SW480 (cell line): ENCODE data around the gene TEF.
"Not testable (repeated sequence)": the region's sequence is repeated elsewhere in the genome, so short reads cannot be mapped to it uniquely, and the experiment has no call there.

ENCODE experiments used
- DNase-seq: peaks from one replicate; pipeline ENCODE4 v3.0.0-alpha.2; 2016; ENCODE audit warnings: low spot score

Gene TEF

DNA sequence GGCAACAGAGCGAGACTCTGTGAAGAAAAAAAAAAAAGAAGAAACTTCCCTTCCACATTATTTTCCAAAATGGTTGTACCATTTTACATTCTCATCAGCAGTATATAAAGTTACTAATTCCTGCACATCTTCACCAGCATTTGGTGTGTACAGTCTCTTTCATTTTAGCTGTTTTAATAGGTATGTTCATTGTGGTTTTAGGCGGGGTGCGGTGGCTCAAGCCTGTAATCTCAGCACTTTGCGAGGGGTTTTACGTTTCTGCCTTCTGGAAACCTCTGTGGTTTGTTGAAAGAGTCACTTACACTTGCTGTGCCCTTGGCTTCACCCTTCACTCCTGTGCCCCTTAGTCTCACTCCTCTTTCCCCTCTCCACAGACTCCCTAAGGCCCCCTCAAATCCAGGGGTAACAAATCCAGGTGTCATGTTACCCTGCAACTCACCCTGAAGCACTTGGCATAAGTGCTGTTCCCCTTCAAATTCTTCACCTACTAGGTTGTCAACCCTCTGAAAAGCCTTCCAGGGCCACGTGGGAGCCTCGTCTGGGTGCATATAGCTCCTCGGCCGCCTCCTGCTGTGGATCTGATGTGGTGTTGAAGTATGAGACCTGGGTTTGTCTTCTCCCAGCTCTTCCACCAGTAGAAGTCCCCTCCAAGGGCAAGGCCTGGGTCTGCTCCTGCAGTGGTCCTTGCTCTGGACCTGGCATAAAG, 44.1 kb downstream of the TEF start:
- DNase-seq = no peak

DNA sequence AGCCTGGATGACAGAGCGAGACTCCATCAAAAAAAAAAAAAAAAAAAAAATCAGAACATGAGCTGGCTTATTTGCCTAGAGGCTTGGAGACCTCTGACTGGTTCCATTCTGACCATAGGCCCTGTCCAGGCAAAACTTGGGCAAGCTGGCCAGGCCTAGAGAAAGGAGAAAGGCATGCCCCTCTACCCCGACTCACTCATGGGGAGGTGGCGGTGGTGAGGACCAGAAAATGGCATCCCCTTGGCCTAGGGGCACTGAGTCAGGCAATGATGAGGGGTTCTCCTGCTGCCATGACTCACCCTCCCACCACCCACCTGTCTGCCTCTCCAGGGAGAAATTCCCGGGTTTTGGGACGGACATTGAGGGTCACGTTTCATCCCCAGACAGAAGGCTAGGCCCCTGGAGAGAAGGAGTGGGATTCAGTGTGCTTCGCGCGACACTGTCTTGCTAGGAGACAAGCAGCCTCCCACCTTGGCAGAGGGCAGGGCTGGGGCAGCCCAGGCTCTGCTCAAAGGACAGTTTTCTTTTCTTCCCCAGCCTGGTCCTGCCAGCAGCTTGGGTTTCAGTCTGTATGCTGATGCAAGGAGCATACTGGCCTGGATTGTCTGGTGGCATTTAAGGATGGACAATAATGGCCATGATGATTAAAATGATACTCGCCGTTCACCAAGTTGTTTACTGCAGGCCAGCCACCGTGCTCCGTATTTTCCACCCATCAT, 47.6 kb downstream of the TEF start:
- no peak for DNase-seq

DNA sequence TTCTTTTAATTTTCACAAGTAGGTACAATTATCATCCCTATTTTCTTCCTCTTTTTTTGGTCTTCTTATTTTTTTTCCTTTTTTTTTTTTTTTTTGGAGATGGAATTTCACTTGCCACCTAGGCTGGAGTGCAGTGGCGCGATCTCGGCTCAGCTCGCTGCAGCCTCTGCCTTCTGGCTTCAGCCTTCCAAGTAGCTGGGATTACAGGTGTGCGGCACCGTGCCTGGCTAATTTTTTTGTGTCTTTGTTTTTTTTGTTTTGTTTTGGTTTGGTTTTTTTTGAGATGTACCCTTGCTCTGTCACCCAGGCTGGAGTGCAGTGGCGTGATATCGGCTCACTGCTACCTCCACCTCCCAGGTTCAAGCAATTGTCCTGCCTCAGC, 48.2 kb downstream of the TEF start:
- no peak for DNase-seq

DNA sequence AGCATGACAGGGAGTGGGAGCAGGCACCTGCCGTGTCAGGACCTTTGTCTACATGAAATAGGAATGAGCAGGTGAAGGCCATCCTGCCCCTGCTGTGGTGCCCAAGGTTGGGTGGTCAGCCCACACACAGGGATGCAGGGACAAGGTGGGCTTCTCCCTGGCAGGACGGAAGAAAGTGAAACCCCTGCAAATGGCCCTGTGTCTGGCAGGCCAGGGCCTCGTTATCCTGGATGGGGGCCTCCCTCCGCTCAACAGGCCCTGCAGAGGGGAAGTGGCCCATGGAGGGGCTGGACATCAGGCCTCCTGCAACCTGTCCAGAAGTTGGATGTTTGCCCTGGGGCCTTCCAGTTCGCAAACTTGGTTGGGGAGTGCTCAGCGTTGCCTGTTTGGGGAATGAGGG, 49.9 kb downstream of the TEF start:
- no peak for DNase-seq

DNA sequence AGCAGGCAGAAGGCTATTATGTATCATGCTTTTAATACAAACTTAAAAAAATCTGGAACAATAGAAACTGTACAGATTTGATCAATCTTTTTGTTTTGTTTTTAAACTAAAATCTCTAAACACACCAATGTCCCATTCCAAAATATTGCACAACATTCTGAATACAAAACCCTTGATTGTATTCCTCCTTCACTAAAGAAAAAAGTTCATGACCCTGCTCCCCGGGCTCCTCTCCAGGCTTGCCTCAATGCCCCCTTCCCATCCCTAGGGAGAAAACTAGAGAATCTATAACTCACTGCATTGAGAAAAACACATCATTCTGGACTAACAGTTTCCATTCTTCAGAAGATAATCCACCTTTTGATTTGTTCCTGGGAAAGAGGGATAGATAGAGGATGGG, 51.7 kb downstream of the TEF start:
- not testable (repeated sequence) for DNase-seq

DNA sequence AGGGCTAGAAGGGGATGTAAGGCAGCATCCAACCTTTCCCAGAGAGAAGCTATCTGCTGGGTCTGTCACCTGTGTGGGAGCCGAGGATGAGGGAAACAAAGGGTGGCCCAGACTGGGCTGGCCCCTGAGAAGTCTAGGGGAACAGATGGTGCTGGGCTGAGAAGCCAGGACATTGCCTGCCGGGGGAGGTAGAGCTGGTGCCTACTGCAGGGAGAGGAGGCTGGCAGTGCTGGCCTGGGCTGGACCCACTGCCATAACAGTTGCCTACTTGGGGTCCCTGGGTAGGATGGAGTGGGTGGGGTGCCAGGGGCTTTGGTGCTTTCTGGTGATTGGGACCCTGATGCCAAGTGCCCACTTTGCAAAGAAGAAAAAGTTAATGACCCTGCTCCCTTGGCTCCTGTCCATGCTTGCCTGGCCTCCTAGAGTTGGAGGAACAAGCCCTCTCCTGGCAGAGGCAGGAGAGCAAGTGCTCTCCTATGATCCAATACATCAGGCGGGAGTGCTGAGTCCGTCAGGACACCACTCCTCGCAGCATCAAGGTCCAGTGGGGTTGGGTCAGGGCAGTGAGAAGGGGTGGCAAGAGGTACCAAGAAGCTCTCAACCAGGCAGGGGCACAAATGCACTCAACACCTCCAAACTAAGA, 52.7 kb downstream of the TEF start:
- not testable (repeated sequence) for DNase-seq

DNA sequence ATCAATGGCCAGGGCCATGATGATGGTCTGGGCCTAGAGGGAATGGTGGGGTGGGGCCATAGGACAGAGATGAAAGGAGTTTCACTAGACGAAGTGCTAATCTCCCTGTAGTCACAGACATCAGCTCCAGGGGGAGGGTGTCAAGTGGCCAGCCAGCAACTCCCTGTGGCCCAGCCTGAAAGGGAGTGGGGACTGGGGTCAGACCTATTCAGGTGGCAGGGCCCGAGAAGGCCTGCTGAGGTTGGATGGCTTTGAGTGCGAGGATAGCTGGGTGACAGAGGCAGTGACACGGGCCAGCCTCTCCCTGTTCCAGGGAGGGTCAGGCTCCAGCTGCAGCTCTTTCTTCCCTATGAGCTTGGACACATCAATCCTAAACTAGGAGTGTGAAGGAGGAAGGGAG, 53.8 kb downstream of the TEF start:
- no peak for DNase-seq

DNA sequence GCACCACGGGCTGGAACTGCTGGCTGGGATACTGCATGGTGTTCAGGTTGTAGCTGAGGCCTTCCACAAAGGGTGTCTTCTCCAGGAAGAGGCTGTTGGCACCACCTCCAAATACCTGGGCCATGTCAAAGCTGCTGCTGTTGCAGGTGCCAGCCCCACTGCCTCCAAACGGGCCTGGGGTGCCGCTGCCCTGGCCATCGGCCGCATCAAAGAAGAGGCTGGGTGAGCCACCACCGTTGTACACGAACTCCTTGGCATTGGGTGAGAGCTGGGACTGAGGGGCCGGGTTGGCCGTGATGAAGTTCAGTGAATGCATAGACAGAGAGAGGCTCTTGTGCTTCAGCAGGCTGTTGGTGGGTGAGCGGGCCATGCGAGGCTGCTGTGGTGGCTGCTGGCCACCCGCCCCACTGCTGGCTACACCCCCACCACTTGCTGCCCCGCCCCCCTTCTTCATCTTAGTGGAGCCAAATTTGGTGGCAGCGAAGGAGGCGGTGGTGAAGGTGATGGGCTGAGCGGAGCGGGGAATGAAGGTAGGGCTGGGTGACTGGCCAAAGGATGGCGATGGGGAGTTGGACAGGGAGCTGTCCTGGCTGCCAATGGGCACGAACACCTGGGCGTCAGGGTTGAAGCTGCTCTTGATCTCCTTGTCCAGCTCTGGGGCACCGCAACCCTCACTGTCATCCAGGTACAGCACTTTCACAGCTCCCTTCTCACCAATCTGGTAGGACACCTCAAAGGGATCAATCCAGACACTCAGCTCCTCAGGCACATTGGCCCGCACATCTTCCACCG, 54.8 kb downstream of the TEF start:
- DNase-seq = no peak

DNA sequence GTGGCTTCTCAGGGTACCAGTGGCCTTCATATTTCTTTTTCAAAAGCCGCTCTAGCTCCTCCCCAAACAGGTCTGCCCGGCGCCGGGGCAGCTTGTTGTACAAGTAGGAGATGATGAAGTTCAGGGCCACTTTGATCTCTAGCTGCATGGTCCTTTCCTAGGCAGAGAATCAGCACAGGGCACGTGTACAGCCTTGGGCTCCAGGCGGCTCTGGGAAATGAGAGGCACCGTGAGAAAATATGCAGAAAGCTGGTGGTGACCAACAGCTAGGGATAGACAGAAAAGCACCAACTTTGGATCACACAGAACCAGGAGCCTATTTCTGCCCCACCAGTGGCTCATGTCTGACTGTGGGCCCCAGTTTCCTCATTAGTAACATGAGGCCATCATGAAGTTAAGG, 55.5 kb downstream of the TEF start:
- DNase-seq = no peak

DNA sequence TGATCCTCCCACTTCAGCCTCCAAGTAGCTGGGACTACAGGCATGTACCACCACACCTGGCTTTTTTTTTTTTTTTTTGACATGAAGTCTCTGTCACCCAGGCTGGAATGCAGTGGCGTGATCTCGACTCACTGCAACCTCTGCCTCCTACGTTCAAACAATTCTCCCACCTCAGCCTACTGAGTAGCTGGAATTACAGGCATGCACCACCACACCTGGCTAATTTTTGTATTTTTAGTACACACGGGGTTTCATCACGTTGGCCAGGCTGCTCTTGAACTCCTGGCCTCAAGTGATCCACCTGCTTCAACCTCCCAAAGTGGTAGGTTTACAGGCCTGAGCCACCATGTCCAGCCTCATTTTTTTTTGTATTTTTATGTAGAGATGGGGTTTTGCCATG, 58.8 kb downstream of the TEF start:
- DNase-seq = not testable (repeated sequence)

DNA sequence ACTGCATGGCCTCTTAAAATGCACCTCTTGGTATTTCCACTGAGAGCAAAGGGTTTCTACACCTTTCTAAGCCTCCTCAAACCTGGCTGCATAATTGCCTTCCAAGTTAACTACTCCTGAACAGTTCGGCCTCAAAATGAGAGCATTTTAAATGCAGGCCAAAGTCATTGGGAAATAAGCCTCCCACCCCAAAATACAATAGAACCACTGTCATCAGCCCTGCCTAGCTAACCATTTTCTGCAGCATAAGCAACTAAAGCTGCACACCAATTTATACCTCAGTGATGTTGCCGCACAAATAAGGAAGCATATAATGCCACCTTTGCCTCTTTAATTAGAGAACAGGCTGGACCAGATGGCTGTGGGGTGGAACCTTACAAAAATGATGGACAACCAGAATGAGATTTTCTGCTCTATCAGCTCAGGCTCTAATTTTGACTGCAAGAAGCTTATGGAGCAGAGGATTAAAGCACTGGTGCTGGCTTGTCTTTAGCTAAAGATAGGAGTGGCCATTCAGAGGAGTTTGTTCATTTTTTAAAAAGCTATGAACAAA, 60.6 kb downstream of the TEF start:
- no peak for DNase-seq

DNA sequence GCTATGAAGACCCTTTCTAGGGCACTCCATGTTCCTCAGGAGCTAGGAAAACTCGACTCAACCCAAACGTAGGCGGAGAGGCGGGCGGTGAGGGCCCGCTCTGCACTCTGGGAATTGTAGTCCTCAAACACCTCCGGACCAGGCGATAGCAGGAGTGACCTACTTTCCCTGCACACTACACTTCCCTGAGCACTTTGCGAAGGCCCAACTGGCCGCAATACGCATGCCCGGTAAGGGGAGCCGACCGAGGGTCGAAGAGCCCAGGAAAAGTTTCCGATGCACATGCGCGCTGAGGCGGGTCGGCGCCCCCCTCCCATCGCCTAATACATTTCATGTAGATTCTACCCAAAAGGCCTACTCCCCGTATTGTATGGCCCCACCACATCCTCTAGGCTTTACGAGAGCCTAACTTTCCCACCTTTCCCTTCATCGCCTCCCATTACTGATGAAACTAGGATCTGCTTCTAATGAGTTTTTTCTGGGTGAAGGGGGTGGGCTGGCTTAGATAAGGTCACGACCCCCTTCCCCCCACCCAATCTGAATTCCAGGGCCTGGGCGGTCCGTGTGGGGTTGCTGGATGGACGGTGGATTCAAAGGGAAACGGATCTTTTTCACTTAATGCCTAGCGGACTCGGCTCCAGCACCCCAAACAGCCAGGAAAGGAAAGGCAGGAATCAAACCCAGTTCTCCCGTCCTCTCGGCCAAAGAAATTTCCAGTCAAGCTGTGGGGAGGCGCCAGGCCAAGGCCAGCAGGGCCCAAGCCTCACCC, 62.8 kb downstream of the TEF start:
- DNase-seq = peak; percentile 96

DNA sequence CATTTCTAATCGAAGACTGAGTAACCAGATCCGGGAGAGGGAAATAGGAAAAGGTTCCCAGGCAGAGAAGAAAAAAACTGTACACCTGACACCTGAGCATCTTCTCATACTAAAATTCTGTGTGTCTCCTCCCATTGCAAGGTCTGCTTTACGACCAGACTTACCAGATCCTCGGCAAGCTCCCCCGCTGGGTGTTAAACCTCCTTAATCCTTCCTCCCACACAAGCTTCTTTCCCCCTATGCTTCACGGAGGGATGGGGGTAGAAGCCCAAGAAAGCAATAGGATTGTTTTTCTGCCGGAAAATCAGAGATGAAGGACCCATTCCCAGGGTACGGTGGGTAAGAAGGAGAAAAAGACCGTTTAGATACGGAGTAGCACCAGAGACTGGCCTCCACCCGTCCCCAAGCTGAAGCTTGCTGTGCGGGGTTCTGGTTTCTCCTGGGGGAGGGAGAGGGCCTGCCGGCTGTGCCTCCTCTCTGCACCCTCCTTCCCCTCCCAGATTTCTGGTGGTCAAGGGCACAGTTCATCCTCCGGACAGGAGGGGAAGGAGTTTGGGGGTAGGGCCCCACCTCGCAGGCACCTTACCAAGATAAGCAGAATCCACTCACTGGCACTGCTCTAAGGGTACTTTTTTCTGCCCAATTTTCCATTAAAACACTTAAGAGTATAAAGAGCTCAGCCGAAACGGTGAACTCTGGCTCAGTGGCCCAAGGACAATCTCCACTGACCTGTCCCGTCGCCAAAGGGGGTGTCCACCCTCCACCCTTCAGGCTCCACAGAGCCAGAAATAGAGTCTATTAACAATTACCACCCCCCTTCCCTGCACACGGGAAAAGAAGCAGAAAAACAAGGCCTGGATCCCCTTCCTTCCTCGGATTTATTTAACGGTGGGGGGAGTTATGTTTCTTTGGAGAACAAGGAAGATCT, 63.7 kb downstream of the TEF start:
- peak; percentile 56 for DNase-seq

DNA sequence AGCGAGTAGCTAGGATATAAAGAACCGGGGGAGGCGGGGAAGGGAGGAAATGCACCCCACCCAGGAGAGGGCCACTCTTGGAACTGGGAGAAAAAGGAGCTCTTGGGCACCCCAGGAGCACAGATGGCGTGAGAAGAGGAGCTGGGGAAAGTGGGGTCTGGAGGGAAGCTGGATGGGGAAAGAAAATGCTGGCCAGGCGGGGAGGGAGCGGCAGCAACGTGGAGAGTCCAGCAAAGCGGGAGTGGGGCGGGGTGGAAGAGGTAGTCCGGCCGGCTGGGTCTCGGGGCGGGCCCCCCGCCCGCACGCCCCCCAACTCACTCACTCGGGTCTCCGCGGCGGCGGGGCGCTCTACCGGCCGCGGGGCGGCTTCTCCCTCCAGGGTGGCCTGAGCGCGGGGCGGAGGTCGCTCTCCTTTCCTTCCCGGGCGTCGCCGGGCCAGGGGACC, 64.3 kb downstream of the TEF start:
- peak; percentile 16 for DNase-seq

DNA sequence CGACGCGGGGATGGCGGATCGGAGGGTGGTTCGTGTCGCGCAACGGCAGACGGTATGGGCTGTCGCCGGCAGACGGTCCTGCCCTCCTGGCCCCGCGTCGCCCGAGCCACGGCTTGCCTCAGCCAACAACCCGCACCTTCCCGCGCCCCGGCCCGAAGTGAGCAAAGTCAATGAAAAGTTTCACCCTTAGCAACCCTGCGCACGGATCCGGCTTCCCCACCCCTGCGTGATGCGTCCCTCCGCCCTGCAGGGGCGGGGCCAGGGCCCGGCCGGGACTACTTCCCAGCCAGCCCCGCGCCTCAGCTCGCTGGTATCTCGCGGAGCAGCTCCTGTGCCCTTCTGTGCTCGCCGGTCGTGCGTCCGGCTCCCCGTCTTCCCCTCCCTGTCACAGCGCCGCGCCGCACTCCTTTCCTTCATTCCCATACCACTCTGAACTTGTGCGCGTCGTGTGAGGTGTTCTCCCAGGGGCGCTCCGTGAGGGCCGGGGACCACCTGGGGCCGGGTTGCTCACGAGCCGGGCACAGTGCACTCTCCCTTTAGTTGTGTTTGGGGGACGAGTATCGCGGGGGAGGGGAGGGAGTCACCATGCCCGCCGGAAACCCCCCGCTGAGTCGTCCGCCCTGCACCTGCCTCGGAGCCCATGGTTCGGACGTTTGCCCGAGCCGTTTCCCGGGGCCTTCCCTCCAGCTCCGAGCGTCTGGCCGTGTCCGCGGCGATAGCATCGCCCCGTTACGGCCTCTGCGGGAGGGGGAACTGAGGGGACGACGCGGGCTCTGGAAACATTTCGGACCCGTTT, 65.1 kb downstream of the TEF start, which contains the start of gene TOB2:
TSS of gene TOB2 (minus strand) at position 163 of the 796 bp plus-strand sequence. CDS start 9,456 bp downstream, outside the sequence.
- DNase-seq = peak; percentile 94

DNA sequence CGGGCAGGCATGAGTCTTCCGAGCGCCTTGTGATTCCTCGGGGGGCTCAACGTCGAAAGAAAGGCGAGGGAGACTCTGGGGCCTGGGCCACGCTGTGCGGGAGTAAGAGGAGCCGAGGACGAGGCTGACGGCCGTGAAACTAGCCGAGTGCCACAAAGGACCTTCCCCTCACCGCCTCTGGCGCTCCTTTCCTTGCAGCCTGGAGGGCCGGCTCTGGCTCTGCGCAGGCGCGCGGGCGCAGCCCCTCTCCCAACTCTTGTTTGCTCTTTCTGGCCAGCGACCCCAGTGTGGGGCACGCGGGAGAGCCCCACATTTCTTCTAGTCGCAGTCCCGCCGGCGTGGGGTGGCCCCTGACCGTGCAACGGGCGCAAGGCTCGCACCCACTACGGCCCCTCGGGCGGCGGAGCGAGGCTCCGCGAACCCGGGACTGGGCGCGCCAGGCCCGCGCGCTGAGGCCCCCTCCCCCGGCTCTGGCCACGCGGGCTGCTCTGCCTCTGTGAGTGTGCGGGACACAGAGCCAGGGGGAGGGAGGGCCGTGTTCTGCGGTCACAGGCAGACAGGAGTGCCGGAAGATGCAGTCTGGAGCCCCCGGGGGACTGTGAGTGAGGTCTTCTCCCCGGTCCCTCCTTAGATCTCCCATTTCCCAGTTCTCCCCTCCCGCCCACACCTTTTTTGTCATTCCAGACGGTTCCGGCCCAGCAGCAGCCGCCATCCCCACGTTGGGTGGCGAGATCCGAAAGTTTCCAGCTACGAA, 65.9 kb downstream of the TEF start:
- peak; percentile 69 for DNase-seq

DNA sequence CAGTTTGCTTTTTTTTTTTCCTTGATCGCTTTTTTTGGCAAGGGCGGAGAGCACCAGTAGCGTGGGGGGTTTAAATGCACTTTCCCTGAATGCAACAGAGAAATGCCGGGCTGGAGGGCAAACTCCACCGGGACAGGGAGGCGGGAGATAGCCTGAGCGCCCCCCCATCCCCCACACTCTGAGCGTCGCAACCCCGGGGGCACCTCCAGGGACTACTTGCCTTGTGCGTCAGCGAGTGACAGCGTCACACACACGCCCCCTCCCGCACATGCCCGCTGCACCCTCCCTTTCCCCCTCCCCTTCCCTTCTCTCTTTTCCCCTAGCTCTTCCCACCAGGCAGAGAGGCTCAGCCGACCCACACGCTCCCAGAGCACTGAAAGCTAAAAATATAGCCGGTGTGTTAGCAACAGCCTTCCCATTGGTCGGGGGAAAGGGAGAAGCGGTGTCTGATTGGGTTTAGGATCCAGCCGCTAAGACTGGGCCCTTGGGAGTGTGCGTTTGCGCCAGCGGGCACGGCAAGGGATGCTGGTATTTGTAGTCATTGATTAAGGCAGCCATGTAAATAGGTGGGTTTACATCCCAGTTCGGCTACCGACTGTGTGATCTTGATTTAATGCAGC, 66.6 kb downstream of the TEF start:
- peak; percentile 99 for DNase-seq
